ENCODE data around the gene NNT. TPM values are rescaled to one million over a fixed set of nuclear protein-coding genes. Genes with fewer than 3 reads are reported as not detected.

NNT gene
- total RNA-seq, 1 donor from 2014 or later: 656 TPM

GRCh38 chr5:43636076-43636475 is 33.1 kb downstream of the NNT start:
- H3K36me3 ChIP-seq: peaks cover 27% of the 10 kb centered on the region
- H3K9me3 ChIP-seq (replicated peaks): no peaks in the 10 kb centered on the region
- no peak for DNase-seq
- TF ChIP-seq, protein P1, sequence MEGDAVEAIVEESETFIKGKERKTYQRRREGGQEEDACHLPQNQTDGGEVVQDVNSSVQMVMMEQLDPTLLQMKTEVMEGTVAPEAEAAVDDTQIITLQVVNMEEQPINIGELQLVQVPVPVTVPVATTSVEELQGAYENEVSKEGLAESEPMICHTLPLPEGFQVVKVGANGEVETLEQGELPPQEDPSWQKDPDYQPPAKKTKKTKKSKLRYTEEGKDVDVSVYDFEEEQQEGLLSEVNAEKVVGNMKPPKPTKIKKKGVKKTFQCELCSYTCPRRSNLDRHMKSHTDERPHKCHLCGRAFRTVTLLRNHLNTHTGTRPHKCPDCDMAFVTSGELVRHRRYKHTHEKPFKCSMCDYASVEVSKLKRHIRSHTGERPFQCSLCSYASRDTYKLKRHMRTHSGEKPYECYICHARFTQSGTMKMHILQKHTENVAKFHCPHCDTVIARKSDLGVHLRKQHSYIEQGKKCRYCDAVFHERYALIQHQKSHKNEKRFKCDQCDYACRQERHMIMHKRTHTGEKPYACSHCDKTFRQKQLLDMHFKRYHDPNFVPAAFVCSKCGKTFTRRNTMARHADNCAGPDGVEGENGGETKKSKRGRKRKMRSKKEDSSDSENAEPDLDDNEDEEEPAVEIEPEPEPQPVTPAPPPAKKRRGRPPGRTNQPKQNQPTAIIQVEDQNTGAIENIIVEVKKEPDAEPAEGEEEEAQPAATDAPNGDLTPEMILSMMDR (IDR thresholded peaks at IDR 0.05; ENCODE audit: borderline replicate concordance): no peak
- H3K27me3 ChIP-seq (ENCODE audit: low read depth): no peaks in the 10 kb centered on the region
- H3K27ac ChIP-seq (replicated peaks): peak overlapping the region; percentile 56
- H3K4me3 ChIP-seq: no peak overlapping the region
- H3K4me1 ChIP-seq: peaks cover 98% of the 10 kb centered on the region
- intact Hi-C loops (cut with micrococcal nuclease): no loop called here

DNA sequence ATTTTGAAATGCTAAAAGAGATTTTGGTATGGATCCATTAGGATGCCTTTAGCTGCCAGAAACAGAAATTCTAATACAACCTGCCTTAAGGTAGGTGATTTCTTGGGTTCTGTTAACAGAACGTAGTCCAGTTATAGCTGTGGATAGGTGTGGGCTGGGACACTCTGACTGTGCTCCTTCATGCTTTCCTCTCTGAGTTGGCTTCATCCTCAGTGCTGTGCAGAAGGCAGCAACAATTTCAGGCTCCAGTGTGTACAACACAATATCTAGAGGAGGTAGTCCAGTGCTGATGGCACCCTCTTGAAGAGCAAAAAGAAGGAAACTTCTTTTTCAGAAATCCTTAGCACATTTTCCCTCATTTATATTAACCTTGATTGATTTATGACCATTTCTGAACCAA is 34.4 kb downstream of the NNT start:
- H3K4me1 ChIP-seq: peaks cover 100% of the 10 kb centered on the region
- H3K27ac ChIP-seq (replicated peaks): peak overlapping the region; percentile 56
- TF ChIP-seq, protein P1 (IDR thresholded peaks at IDR 0.05; ENCODE audit: borderline replicate concordance): no peak
- DNase-seq: no peak
- H3K27me3 ChIP-seq (ENCODE audit: low read depth): no peaks in the 10 kb centered on the region
- H3K9me3 ChIP-seq (replicated peaks): no peaks in the 10 kb centered on the region
- no peak overlapping the region for H3K4me3 ChIP-seq
- peaks cover 20% of the 10 kb centered on the region for H3K36me3 ChIP-seq
- intact Hi-C loops (cut with micrococcal nuclease): no loop called here

GRCh38 chr5:43638107-43638506 is 35.1 kb downstream of the NNT start:
- no peak for DNase-seq
- intact Hi-C loops (cut with micrococcal nuclease): no loop called here
- Histone ChIP-seq H3K4me3 (no peak overlapping the region), H3K27me3 (ENCODE audit: low read depth) (no peaks in the 10 kb centered on the region), H3K9me3 (replicated peaks) (no peaks in the 10 kb centered on the region), H3K27ac (replicated peaks) (peak overlapping the region; percentile 8), H3K4me1 (peaks cover 100% of the 10 kb centered on the region), H3K36me3 (peaks cover 13% of the 10 kb centered on the region)
- TF ChIP-seq, protein P1 (IDR thresholded peaks at IDR 0.05; ENCODE audit: borderline replicate concordance): no peak

DNA sequence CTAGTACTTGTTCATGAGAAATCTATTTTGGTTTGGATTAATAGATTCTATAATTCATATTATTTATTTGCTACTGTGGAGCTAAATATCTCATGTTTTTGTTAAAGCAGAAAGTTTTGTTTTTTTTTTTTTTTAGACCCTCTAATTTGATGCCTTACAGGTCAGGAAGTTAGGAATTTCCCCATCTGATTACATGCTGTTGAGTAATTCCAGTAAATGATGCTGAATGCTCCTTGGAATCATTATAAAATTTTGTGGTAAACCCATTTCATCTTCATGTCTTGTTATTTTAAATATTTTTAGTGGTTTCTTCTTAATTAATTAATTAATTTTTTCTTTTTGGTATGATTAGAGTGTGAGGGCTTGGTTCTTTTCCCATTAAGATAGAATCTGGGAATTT is 35.6 kb downstream of the NNT start:
- H3K27ac ChIP-seq (replicated peaks): peak overlapping the region; percentile 8
- TF ChIP-seq, protein P1 (IDR thresholded peaks at IDR 0.05; ENCODE audit: borderline replicate concordance): no peak
- no peak overlapping the region for H3K4me3 ChIP-seq
- no peaks in the 10 kb centered on the region for H3K9me3 ChIP-seq (replicated peaks)
- H3K4me1 ChIP-seq: peaks cover 99% of the 10 kb centered on the region
- peaks cover 11% of the 10 kb centered on the region for H3K36me3 ChIP-seq
- intact Hi-C loops (cut with micrococcal nuclease): no loop called here
- DNase-seq: no peak
- H3K27me3 ChIP-seq (ENCODE audit: low read depth): no peaks in the 10 kb centered on the region

- H3K36me3 ChIP-seq: peaks cover 13% of the 10 kb centered on the region
- no peaks in the 10 kb centered on the region for H3K27me3 ChIP-seq (ENCODE audit: low read depth)
- intact Hi-C loops (cut with micrococcal nuclease): no loop called here
- no peak for DNase-seq
- no peak overlapping the region for H3K4me3 ChIP-seq
- H3K9me3 ChIP-seq (replicated peaks): no peaks in the 10 kb centered on the region
- TF ChIP-seq, protein P1 (IDR thresholded peaks at IDR 0.05; ENCODE audit: borderline replicate concordance): no peak
- peaks cover 89% of the 10 kb centered on the region for H3K4me1 ChIP-seq
- peak overlapping the region; percentile 10 for H3K27ac ChIP-seq (replicated peaks)
Observed at GRCh38 chr5:43639566-43639965, 36.6 kb downstream of the NNT start.

- Histone ChIP-seq H3K27me3 (ENCODE audit: low read depth) (no peaks in the 10 kb centered on the region), H3K4me1 (peaks cover 68% of the 10 kb centered on the region), H3K36me3 (peaks cover 28% of the 10 kb centered on the region), H3K27ac (replicated peaks) (peak overlapping the region; percentile 12), H3K9me3 (replicated peaks) (no peaks in the 10 kb centered on the region), H3K4me3 (no peak overlapping the region)
- intact Hi-C loops (cut with micrococcal nuclease): no loop called here
- DNase-seq: no peak
- TF ChIP-seq, protein P1 (IDR thresholded peaks at IDR 0.05; ENCODE audit: borderline replicate concordance): no peak
Observed at GRCh38 chr5:43642428-43642827, 39.4 kb downstream of the NNT start.
